SJCRH30 (cell line): ENCODE results near the gene MARS1. TPM values are rescaled to one million over a fixed set of nuclear protein-coding genes. Genes with fewer than 3 reads are reported as not detected.
"Not testable (repeated sequence)": the region's sequence is repeated elsewhere in the genome, so short reads cannot be mapped to it uniquely, and the experiment has no call there.

Experiments
- DNase-seq, 2 experiments: peaks; one replicate each; pipeline ENCODE4 v3.0.0-alpha.2; 2015 to 2020
- H3K27ac ChIP-seq: fragments of 250-450 bp; sonication (Bioruptor Pico); 2 replicates; pipeline ENCODE4 v1.5.1; 2020; ENCODE audit warnings: mild to moderate bottlenecking, moderate library complexity
- H3K27me3 ChIP-seq: fragments of 250-450 bp; sonication (Bioruptor Pico); 2 replicates; pipeline ENCODE4 v1.5.1; 2020; ENCODE audit warnings: mild to moderate bottlenecking, moderate library complexity
- H3K36me3 ChIP-seq: fragments of 250-450 bp; sonication (Bioruptor Pico); 2 replicates; pipeline ENCODE4 v1.5.1; 2020; ENCODE audit warnings: mild to moderate bottlenecking, moderate library complexity
- H3K4me1 ChIP-seq: fragments of 250-450 bp; sonication (Bioruptor Pico); 2 replicates; pipeline ENCODE4 v1.5.1; 2020; ENCODE audit warnings: mild to moderate bottlenecking, moderate library complexity
- H3K4me3 ChIP-seq: fragments of 250-450 bp; sonication (Bioruptor Pico); 2 replicates; pipeline ENCODE4 v1.5.1; 2020; ENCODE audit warnings: mild to moderate bottlenecking, moderate library complexity
- H3K9me3 ChIP-seq: fragments of 250-450 bp; sonication (Bioruptor Pico); replicated peaks from 2 replicates; pipeline ENCODE4 v1.5.1; 2020; ENCODE audit warnings: mild to moderate bottlenecking, moderate library complexity
- total RNA-seq: library from RNA; depleted of rRNA; stranded (reverse); fragments of >200 nt; shearing (Covaris generic); gene quantifications from 2 replicates; pipeline ENCODE4 v1.2.3, GENCODE V29; 2014; rRNA removed

The MARS1 gene
- total RNA-seq: 690 and 839 TPM in 2 replicates

DNA sequence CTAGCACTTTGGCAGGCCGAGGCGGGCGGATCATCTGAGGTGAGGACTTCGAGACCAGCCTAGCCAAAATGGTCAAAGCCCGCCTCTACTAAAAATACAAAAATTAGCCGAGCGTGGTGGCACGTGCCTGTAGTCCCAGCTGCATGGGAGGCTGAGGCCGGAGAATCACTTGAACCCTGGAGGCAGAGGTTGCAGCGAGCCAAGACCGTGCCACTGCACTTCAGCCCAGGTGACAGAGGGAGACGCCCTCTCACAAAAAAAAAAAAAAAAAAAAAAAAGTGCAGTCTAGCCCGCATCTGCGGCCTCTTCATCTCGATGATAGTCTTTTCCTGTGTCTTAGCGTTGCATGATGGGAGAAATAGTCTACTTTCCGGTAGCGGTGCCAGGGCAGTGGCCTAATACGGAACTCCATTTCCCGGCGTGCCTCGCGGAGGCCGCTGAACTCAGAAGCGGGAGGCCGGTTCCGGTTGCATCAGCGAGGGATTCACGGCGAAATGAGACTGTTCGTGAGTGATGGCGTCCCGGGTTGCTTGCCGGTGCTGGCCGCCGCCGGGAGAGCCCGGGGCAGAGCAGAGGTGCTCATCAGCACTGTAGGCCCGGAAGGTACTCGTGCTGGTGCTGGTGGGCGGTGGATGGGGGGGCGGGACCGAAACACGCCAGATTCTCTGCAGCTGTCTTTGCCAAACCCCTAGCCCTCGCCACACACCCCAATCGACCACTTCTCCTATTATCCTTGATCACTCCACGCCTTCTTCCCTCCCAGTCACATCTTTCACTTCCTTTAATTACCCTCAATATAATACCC is at the start of gene MARS1:
Gene MARS1 (plus strand): TSS at position 472 of the 805 bp plus-strand sequence. CDS start 23 bp downstream, at position 495.
- peak; percentile 100 for DNase-seq
- peak within 1 kb of the TSS; percentile 68 for H3K27ac ChIP-seq
- H3K4me1 ChIP-seq: peaks cover 19% of the 10 kb centered on the region
- H3K27me3 ChIP-seq: no peaks in the 10 kb centered on the region
- no peaks in the 10 kb centered on the region; the same call in 1 of the 2 replicates for H3K9me3 ChIP-seq
- H3K36me3 ChIP-seq: peaks cover 36% of the 10 kb centered on the region
- H3K4me3 ChIP-seq: peak within 1 kb of the TSS; percentile 87

DNA sequence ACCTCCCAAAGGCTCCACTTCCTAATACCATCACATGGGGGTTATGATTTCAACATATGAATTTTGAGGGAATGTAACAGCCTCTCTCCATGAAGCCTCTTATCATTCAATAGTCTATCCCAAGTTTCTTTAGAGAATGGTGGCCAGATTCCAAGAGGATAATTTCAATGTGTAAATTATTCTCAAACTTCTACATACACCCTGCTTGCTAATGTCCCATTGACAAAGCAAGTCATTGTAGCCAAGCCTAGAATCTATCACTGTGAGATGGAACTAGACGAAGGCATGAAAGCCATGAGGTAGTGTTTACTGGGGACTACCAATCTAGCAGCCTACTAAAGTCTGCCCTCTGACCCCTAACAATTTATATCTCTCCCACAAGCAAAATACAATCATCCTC is 49.5 kb upstream of the MARS1 start:
- no peak overlapping the region for H3K27ac ChIP-seq
- H3K4me1 ChIP-seq: no peaks in the 10 kb centered on the region
- no peaks in the 10 kb centered on the region for H3K27me3 ChIP-seq
- H3K9me3 ChIP-seq: peaks cover 9% of the 10 kb centered on the region
- no peaks in the 10 kb centered on the region for H3K36me3 ChIP-seq
- no peak for DNase-seq
- no peak overlapping the region for H3K4me3 ChIP-seq

DNA sequence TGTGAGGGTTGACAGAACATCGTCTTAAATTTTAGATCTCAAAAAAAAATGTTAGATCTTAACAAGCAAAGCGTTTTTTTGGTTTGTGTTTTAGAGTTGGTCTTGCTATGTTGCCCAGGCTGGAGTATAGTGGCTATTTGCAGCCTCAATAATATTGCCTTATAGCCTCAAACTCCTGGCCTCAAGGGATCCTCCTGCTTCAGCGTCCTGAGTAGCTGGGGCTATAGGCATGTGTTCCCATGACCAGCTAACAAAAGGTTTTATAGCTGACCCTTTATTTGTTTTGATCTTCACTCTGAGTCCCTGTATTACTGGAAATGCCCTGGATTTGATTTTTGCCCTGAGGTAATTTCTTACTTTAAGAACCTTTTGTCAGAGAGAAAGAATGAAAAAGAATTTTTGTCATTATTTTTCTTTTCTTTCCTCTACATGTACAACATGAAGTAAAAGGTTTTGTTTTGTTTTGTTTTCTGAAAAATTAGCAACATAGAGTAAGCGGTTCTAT is 48.1 kb upstream of the MARS1 start:
- peaks cover 9% of the 10 kb centered on the region for H3K9me3 ChIP-seq
- H3K4me1 ChIP-seq: no peaks in the 10 kb centered on the region
- no peak overlapping the region for H3K27ac ChIP-seq
- H3K4me3 ChIP-seq: no peak overlapping the region
- no peaks in the 10 kb centered on the region for H3K36me3 ChIP-seq
- no peaks in the 10 kb centered on the region for H3K27me3 ChIP-seq
- no peak for DNase-seq

DNA sequence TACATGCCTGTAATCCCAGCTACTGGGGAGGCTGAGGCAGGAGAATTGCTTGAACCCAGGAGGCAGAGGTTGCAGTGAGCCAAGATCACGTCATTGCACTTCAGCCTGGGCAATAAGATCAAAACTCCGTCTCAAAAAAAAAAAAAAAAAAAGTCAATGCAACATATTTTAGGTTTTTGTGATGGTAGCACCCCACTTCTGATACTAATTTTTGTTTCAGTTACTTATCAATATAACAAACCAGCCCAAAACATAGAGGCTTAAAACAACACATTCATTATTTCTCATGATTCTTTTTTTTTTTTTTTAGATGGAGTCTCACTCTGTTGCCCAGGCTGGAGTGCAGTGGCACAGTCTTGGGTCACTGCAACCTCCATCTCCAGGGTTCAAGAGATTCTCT is 46.5 kb upstream of the MARS1 start:
- not testable (repeated sequence) for H3K27ac ChIP-seq, H3K4me3 ChIP-seq, H3K36me3 ChIP-seq, H3K9me3 ChIP-seq, DNase-seq, H3K27me3 ChIP-seq, H3K4me1 ChIP-seq

DNA sequence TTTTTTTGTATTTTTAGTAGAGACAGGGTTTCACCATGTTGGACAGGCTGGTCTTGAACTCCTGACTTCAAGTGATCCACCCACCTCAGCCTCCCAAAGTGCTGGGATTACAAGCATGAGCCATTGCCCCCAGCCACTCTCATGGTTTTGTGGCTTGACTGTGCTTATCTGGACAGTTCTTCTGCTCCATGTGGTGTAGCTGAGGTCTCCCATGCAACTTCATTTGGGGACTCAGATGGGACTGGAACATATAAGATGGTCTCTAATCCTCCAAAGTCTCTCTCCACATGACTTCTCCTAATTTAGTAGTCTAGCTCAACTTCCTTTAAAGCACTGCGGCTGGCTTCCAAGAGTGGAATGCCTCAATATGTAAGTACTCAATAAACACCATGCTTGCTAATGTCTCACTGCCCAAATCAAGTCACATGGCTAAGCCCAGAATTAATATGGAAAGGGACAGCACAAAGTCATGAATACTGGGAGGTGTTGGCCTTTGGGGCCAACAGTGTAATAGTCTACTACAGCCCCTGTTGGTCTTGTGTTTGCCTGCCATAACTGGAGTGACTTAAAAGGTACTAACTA is 45.9 kb upstream of the MARS1 start:
- no peak overlapping the region for H3K27ac ChIP-seq
- no peak for DNase-seq
- H3K27me3 ChIP-seq: no peaks in the 10 kb centered on the region
- H3K9me3 ChIP-seq: peaks cover 9% of the 10 kb centered on the region
- no peaks in the 10 kb centered on the region for H3K36me3 ChIP-seq
- H3K4me1 ChIP-seq: no peaks in the 10 kb centered on the region
- H3K4me3 ChIP-seq: no peak overlapping the region

DNA sequence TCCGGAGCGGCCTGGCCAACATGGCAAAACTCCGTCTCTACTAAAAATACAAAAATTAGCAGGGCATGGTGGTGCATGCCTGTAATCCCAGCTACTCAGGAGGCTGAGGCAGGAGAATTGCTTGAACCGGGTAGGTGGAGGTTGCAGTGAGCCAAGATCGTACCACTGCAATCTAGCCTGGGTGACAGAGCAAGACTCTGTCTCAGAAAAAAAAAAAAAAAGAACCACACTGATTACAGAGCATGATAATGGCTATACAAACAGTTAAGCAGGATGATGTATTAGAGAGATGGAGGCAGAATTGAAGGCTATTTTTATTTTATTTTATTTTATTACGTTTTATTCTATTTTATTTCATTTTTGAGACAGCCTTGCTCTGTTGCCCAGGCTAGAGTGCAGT is 43.5 kb upstream of the MARS1 start:
- H3K27me3 ChIP-seq, H3K36me3 ChIP-seq, H3K4me1 ChIP-seq, H3K4me3 ChIP-seq, H3K27ac ChIP-seq, DNase-seq: not testable (repeated sequence)
- peaks cover 12% of the 10 kb centered on the region for H3K9me3 ChIP-seq

DNA sequence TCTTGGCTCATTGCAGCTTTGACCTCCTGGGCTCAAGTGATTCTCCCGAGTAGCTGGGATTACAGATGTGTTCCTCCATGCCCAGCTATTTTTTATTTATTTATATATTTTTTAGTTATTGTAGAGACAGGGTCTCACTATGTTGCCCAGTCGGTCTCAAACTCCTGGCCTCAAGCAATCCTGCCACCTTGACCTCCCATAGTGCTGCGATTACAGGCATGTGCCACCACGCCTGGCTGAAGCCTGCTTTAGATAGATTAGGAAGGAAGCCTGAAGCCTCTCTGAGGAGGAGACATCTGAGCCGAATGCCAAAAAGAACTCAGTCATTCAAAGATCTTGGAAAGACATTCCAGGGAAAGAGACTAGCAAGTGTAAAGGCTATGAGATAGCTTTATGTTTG is 43.1 kb upstream of the MARS1 start:
- Histone ChIP-seq H3K27ac (no peak overlapping the region), H3K4me1 (no peaks in the 10 kb centered on the region), H3K36me3 (no peaks in the 10 kb centered on the region), H3K27me3 (no peaks in the 10 kb centered on the region), H3K9me3 (peaks cover 12% of the 10 kb centered on the region), H3K4me3 (no peak overlapping the region)
- no peak for DNase-seq

DNA sequence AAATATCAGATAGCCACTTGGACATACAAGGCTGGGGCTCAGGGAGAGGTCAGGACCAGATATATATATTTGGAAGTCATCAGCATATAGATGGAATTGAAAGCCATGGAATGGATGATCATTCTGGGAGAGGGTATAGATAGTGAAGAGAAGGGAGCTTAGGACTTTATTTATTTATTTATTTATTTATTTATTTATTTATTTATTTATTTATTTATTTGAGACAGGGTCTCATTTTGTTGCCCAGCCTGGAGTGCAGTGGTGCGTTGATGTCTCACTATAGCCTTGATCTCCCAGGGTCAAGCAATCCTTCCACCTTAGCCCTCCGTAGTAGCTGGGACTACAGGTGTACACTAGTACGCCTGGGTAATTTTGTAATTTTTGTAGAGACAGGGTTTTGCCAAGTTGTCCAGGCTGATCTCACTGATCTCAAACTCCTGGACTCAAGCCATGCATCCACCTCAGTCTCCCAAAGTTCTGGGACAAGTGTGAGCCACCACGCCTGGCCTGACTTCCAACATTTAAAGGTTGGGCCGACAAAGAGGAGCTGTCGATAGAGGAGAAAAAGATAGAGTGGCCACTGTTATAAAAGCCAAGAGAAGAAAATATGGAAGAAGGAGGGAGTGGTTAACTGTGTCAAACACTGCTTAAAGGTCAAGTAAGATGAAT is 41.4 kb upstream of the MARS1 start:
- H3K36me3 ChIP-seq: no peaks in the 10 kb centered on the region
- H3K27me3 ChIP-seq: no peaks in the 10 kb centered on the region
- DNase-seq: no peak
- peaks cover 12% of the 10 kb centered on the region for H3K9me3 ChIP-seq
- no peak overlapping the region for H3K4me3 ChIP-seq
- no peak overlapping the region for H3K27ac ChIP-seq
- H3K4me1 ChIP-seq: no peaks in the 10 kb centered on the region

DNA sequence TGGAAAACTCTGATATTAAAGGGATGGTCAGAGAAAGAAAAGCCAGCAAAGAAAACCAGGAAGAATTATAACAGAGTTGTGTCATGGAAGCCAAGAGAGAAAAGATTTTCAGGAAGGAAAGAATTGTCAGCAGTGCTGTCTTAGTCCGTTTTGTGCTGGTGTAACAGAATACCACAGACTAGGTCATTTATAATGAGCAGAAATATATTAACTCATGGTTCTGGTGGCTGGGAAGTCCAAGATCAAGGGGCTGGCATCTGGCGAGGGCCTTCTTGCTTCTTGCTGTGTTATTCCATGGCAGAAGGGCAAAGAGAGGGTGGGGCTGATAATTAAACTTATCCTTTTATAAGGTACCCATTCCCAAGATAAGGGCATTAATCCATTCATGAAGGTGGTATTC is 39.2 kb upstream of the MARS1 start:
- Histone ChIP-seq H3K4me1 (peaks cover 6% of the 10 kb centered on the region), H3K36me3 (no peaks in the 10 kb centered on the region)
- DNase-seq: no peak

DNA sequence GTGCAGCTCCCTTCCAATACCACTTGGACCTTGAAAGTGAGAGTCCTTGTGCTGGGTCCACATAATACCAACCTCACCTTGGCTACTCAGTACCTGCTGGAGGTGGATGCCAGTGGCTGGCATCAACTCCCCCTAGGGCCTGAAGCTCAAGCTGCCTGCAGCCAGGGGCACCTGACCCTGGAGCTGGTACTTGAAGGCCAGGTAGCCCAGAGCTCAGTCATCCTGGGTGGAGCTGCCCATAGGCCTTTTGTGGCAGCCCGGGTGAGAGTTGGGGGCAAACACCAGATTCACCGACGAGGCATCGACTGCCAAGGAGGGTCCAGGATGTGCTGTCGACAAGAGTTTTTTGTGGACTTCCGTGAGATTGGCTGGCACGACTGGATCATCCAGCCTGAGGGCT is 38.5 kb upstream of the MARS1 start:
- Histone ChIP-seq H3K9me3 (0 out of 2 replicates have a peak, but pooled peaks cover 3% of the 10 kb centered on the region), H3K36me3 (no peaks in the 10 kb centered on the region), H3K4me3 (no peak overlapping the region), H3K27me3 (no peaks in the 10 kb centered on the region), H3K27ac (no peak overlapping the region), H3K4me1 (peaks cover 10% of the 10 kb centered on the region)
- no peak for DNase-seq

More for the DNA sequence above, 39.2 kb upstream of the MARS1 start:
- Histone ChIP-seq H3K9me3 (0 out of 2 replicates have a peak, but pooled peaks cover 3% of the 10 kb centered on the region), H3K27ac (no peak overlapping the region), H3K27me3 (no peaks in the 10 kb centered on the region), H3K4me3 (no peak overlapping the region)

DNA sequence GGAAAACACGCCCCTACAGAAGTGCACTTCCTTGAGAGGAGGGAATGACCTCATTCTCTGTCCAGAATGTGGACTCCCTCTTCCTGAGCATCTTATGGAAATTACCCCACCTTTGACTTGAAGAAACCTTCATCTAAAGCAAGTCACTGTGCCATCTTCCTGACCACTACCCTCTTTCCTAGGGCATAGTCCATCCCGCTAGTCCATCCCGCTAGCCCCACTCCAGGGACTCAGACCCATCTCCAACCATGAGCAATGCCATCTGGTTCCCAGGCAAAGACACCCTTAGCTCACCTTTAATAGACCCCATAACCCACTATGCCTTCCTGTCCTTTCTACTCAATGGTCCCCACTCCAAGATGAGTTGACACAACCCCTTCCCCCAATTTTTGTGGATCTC is 37.8 kb upstream of the MARS1 start:
- H3K4me3 ChIP-seq: no peak overlapping the region
- no peak for DNase-seq
- H3K36me3 ChIP-seq: no peaks in the 10 kb centered on the region
- H3K9me3 ChIP-seq: 0 out of 2 replicates have a peak, but pooled peaks cover 3% of the 10 kb centered on the region
- no peaks in the 10 kb centered on the region for H3K27me3 ChIP-seq
- no peak overlapping the region for H3K27ac ChIP-seq
- H3K4me1 ChIP-seq: peaks cover 17% of the 10 kb centered on the region

DNA sequence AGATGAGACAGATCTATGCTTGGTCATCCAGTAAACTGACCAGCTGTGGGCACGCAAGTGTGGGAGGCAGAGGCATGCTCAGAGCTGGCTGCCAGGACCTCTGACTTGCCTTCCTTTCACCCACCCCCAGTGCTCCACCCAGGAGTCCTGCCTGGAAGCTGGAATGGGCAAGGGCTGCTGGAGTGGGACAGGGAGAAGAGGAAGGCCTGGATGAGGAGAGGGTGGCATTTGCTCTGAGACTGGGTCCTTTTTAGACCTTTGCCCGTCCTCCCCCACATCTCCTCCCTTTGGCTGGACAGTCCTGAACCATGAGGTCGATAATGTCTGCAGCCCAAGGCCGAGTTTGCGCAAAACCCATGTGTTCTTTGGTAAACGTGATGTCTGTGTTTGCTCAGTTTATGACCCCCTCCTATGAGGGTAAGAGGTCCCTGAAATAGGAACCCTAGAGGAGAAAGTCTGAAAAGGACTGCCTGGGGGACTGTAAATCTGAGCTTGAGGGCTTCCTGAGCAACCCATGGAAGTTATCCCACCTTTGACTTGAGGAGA is 36.6 kb upstream of the MARS1 start:
- H3K4me1 ChIP-seq: peaks cover 30% of the 10 kb centered on the region
- no peak overlapping the region for H3K4me3 ChIP-seq
- no peaks in the 10 kb centered on the region for H3K36me3 ChIP-seq
- H3K27me3 ChIP-seq: no peaks in the 10 kb centered on the region
- 0 out of 2 replicates have a peak, but pooled peaks cover 3% of the 10 kb centered on the region for H3K9me3 ChIP-seq
- no peak for DNase-seq
- H3K27ac ChIP-seq: no peak overlapping the region

DNA sequence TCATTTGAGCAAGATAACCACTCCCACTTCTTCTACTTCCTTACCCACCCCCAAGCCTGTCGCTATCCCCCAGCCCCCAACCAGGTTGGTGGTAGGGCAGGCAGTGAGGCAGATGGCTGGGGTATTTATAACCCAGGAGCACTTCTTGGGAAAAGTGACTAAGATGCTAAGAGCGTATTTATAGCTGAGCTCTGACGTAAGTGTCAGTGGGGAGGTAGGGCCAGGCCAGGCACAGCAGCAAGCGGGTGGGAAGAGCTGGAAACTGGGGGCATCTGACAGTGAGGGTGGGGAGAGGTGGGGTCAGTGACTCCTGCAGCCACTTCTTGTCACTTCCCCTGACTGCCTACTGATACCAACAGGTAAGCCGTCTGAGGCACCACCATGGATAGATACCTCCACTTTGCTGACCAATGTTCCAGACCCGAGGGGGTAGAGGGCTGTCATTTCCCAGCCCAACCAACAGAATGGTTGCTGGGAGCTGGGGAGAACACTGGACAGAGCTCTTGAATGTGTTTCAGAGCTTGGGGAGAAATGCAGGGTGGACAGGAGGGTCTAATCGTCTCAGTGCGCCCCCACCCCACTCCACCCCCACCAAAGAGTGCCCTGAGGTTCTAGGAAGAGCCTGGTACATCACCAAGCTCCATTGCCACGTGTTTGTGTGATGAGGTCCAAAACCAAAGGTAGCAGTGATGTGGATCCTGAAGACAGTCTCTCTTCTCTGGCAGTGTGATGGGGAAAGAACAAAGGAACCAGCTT is 35.5 kb upstream of the MARS1 start:
- H3K27me3 ChIP-seq: no peaks in the 10 kb centered on the region
- 0 out of 2 replicates have a peak, but pooled peaks cover 3% of the 10 kb centered on the region for H3K9me3 ChIP-seq
- no peak overlapping the region for H3K27ac ChIP-seq
- H3K4me1 ChIP-seq: peaks cover 35% of the 10 kb centered on the region
- H3K36me3 ChIP-seq: no peaks in the 10 kb centered on the region
- peak; percentile 68 to 75 for DNase-seq
- H3K4me3 ChIP-seq: no peak overlapping the region

DNA sequence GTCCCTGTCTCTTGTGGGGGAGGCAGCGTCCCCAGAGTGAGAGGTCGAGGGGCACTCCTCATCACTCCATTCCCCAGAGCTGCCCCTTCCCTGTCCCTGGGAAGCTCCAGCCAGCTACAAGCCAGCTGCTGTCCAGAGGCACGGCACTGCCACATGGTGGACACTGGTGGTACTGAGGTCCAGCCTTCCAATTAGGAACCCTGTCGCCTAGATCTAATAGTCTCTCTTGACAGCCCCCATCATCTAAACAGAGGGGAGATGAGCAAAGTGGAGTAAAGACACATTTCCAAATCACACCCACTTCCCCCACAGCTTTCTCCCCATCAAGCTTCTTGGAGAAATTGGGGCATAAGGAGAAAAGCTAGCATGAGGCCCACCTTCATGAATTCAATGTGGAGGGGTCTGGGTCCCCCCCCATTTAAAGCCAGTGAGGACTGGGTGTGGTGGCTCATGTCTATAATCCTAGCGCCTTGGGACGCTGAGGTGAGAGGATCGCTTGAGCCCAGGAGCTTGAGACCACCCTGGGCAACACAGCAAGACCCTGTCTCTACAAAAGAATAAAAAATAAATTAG is 34.8 kb upstream of the MARS1 start:
- Histone ChIP-seq H3K27ac (no peak overlapping the region), H3K4me3 (no peak overlapping the region), H3K4me1 (peaks cover 39% of the 10 kb centered on the region), H3K36me3 (no peaks in the 10 kb centered on the region), H3K9me3 (0 out of 2 replicates have a peak, but pooled peaks cover 3% of the 10 kb centered on the region), H3K27me3 (no peaks in the 10 kb centered on the region)
- peak; percentile 100 for DNase-seq
